Nephron progenitor cell (in vitro differentiated cells): Measurements from ENCODE around the gene THSD4.

Experiments used
- DNase-seq: peaks from one replicate; pipeline ENCODE4 v3.0.0; 2021
- H3K27ac Mint-ChIP-seq: 2 replicates; pipeline ENCODE4 v1.8.0; 2021; ENCODE audit warnings: mild to moderate bottlenecking, moderate library complexity, mixed read lengths
- H3K27me3 Mint-ChIP-seq: 2 replicates; pipeline ENCODE4 v1.8.0; 2021; ENCODE audit warnings: mild to moderate bottlenecking, low read depth, mixed read lengths; ENCODE audit not compliant: poor library complexity
- H3K36me3 Mint-ChIP-seq: 2 replicates; pipeline ENCODE4 v1.8.0; 2021; ENCODE audit warnings: low read depth, mixed read lengths
- H3K4me1 Mint-ChIP-seq: 2 replicates; pipeline ENCODE4 v1.8.0; 2021; ENCODE audit warnings: mixed read lengths
- H3K4me3 Mint-ChIP-seq: 2 replicates; pipeline ENCODE4 v1.8.0; 2021; ENCODE audit warnings: mild to moderate bottlenecking, moderate library complexity, mixed read lengths
- H3K9me3 Mint-ChIP-seq: 2 replicates; pipeline ENCODE4 v1.8.0; 2021; ENCODE audit warnings: mild to moderate bottlenecking, moderate library complexity, mixed read lengths
- TF ChIP-seq, protein P1 (sequence below): fragments of 200-600 bp; sonication (generic); IDR thresholded peaks from 2 replicates; pipeline ENCODE4 v1.5.0; 2021; ENCODE audit warnings: antibody characterized with exemption

Gene THSD4

DNA sequence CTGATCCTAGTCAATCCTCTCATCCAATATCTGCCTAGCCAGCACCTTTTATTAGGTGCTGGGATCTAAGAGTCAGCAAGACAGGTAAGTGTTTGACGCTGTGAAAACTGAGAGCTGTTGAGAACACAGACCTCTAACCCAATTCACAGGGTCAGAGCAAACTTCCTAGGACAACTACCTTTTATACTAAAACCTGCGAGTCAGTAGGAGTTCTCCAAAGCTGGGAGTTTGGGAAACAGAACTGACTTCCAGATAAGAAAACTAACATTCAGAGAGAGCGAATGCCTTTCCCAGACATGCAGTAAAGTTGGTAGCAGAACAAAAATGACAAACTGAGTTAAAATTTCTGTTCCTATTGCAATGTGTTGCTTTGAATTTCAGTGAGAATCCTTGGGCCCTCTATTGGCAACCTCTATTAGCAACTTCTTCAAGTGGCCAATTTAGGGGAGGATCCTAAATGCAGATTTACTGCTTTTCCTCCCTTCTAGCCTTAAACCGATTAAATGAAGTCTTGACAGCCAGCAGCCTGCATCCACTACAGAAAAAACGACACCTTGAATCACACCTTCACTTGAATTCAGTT lies 706.4 kb downstream of the THSD4 start:
- no peak overlapping the region for H3K4me3 Mint-ChIP-seq
- H3K27ac Mint-ChIP-seq: no peak overlapping the region
- DNase-seq: no peak
- peaks cover 89% of the 10 kb centered on the region for H3K36me3 Mint-ChIP-seq
- TF ChIP-seq, protein P1, sequence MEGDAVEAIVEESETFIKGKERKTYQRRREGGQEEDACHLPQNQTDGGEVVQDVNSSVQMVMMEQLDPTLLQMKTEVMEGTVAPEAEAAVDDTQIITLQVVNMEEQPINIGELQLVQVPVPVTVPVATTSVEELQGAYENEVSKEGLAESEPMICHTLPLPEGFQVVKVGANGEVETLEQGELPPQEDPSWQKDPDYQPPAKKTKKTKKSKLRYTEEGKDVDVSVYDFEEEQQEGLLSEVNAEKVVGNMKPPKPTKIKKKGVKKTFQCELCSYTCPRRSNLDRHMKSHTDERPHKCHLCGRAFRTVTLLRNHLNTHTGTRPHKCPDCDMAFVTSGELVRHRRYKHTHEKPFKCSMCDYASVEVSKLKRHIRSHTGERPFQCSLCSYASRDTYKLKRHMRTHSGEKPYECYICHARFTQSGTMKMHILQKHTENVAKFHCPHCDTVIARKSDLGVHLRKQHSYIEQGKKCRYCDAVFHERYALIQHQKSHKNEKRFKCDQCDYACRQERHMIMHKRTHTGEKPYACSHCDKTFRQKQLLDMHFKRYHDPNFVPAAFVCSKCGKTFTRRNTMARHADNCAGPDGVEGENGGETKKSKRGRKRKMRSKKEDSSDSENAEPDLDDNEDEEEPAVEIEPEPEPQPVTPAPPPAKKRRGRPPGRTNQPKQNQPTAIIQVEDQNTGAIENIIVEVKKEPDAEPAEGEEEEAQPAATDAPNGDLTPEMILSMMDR: no peak
- H3K9me3 Mint-ChIP-seq: peaks cover 64% of the 10 kb centered on the region
- H3K4me1 Mint-ChIP-seq: peaks cover 15% of the 10 kb centered on the region
- H3K27me3 Mint-ChIP-seq: no peaks in the 10 kb centered on the region

DNA sequence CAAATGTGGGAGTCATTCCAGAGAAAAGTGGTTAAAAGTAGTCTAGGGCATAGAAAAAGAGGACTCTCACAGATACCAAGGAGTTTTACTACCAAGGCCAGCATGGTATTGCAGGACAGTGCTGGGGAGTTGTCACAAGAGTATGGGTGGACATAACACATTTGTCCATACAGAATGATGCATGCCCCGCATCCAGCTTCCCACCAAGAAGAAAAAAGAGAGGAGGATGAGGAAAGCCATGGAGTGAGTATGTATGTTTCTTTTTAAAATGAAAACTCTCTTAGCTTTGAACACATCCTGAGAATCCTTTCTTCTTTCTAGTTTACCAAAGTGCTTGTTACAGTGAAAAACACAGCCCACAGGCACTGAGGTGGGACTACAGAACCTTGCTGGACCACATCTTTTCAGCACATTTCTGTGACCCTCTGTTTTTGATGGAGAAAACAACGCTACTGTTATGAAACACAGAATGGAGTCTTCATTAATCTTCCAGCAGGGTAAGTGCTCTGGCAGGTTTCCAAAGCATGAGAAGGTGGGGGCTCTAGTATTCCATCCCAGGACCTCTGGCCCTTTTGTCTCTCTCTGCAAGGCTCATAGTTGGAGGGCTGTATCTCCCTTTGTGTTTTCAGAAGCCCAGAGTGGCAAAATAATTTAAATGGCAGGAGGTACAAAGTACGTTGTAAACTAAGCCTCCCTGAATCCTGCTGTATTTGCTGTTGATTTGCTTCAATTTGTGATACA lies 707.8 kb downstream of the THSD4 start:
- Mint-ChIP-seq H3K27me3 (no peaks in the 10 kb centered on the region), H3K4me1 (peaks cover 18% of the 10 kb centered on the region), H3K36me3 (peaks cover 94% of the 10 kb centered on the region), H3K4me3 (no peak overlapping the region), H3K9me3 (peaks cover 55% of the 10 kb centered on the region), H3K27ac (no peak overlapping the region)
- TF ChIP-seq, protein P1: no peak
- DNase-seq: no peak

DNA sequence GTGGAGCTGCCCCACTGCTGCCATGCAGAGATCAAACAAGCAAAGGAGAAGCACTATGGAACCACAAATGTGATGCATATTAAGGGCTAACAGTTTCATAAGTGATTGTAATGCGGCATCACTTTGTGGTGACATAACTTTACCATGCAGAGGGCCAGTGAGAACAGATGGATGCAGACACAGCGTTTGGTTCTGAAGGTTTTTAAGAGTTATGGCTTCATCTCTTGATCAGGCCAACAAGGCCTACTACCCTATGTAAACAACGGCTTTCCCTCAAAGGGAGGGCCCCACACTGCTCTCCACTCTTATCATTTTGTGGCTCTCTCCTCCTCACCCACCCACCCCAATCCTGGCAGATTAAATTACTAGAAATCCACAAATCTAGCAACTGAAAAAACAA lies 708.5 kb downstream of the THSD4 start:
- H3K4me3 Mint-ChIP-seq: no peak overlapping the region
- DNase-seq: no peak
- H3K4me1 Mint-ChIP-seq: peaks cover 18% of the 10 kb centered on the region
- H3K36me3 Mint-ChIP-seq: peaks cover 94% of the 10 kb centered on the region
- no peak overlapping the region for H3K27ac Mint-ChIP-seq
- peaks cover 49% of the 10 kb centered on the region for H3K9me3 Mint-ChIP-seq
- TF ChIP-seq, protein P1: no peak
- no peaks in the 10 kb centered on the region for H3K27me3 Mint-ChIP-seq

DNA sequence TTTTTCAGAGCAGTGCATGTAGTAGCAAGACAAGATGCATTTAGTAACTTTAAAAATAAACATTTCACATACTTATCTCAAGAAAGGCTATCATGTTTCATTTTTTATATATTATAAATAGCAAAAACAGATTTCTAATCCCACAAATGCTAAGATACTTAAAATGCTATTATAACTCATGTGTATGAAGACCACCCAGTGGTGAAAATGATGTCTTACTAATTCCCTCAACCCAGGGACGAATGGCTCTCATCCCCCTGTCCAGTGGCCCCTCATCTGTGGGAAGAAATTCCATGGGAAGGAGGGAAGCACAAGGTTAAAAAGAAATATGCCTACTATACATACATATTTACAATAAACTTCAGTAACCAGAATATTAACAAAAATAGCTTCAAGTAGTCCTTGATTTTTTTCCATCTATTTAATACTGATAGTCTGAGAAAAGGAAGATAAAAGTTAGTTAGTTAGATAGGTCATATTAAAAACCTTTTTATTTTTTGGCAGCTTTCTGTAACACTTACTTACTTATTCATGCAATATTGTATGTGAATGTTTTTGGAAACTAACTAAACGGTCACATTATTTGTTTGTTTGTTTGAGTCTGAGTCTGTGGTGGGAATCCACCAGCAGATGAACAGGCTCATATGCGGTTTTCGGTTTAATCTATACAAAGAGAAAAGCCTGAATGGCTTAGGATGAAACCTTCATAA lies 709.9 kb downstream of the THSD4 start:
- peaks cover 95% of the 10 kb centered on the region for H3K36me3 Mint-ChIP-seq
- peaks cover 41% of the 10 kb centered on the region for H3K9me3 Mint-ChIP-seq
- H3K27ac Mint-ChIP-seq: no peak overlapping the region
- peaks cover 18% of the 10 kb centered on the region for H3K4me1 Mint-ChIP-seq
- H3K4me3 Mint-ChIP-seq: no peak overlapping the region
- H3K27me3 Mint-ChIP-seq: no peaks in the 10 kb centered on the region
- TF ChIP-seq, protein P1: no peak
- no peak for DNase-seq

DNA sequence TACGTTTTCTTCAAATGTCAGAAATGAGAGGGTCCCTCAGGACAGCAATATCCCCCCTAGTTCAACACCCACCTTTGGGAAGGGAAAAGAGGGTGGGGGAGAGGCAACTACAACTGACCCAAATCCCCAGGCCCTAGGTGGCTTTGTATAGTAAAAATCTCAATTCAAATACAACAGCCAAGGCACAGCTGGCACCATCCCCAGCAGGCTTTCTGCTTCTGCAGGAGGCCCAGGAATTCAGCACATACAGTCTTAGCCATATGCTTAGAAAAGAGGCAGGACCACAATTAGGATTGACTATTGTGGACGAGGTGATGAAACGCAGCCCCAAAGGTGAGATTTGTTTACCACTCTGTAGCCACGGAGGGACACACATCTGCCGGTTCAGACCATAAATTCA lies 710.9 kb downstream of the THSD4 start:
- peaks cover 87% of the 10 kb centered on the region for H3K36me3 Mint-ChIP-seq
- H3K9me3 Mint-ChIP-seq: peaks cover 31% of the 10 kb centered on the region
- no peaks in the 10 kb centered on the region for H3K27me3 Mint-ChIP-seq
- no peak overlapping the region for H3K4me3 Mint-ChIP-seq
- H3K27ac Mint-ChIP-seq: no peak overlapping the region
- TF ChIP-seq, protein P1: no peak
- H3K4me1 Mint-ChIP-seq: peaks cover 18% of the 10 kb centered on the region
- DNase-seq: no peak
